Prostate gland (tissue), 2 donors: ENCODE data around the gene POLH. TPM values are rescaled to one million over a fixed set of nuclear protein-coding genes. Genes with fewer than 3 reads are reported as not detected.

Experiments
- DNase-seq: peaks from one replicate; pipeline ENCODE4 v3.0.0-alpha.2; 2019; ENCODE audit warnings: low spot score
- H3K27ac ChIP-seq, 2 donors: fragments of 200-600 bp; sonication (generic); 2 replicates each; pipeline ENCODE4 v1.5.1; 2017 to 2019
- H3K27me3 ChIP-seq: fragments of 200-600 bp; sonication (generic); replicated peaks from 2 replicates; pipeline ENCODE4 v1.5.1; 2019; ENCODE audit not compliant: insufficient read depth
- H3K36me3 ChIP-seq, 2 donors: fragments of 200-600 bp; sonication (generic); 1 replicate in 1 of 2; 2 replicates in 1 of 2; pipeline versions ENCODE4 v1.5.1 to v1.8.1; 2017 to 2019
- H3K4me1 ChIP-seq: fragments of 200-600 bp; sonication (generic); replicated peaks from 2 replicates; pipeline ENCODE4 v1.5.1; 2019
- H3K4me3 ChIP-seq, 2 donors: fragments of 200-600 bp; sonication (generic); 2 replicates each; pipeline ENCODE4 v1.5.1; 2017 to 2019
- H3K9me3 ChIP-seq: fragments of 200-600 bp; sonication (generic); 2 replicates; pipeline ENCODE4 v1.5.1; 2017
- CTCF ChIP-seq, 4 experiments: fragments of 200-600 bp in 2 of 4; fragments of 450-650 bp in 2 of 4; sonication (generic) in 2 of 4; IDR thresholded peaks; 1 replicate in 3 of 4; 2 replicates in 1 of 4; pipeline ENCODE4 v1.5.1; 2016 to 2019; ENCODE audit warnings: antibody characterized with exemption in 4 of 4, mild to moderate bottlenecking in 2 of 4, moderate library complexity in 2 of 4
- POLR2A ChIP-seq: fragments of 450-650 bp; IDR thresholded peaks from one replicate; pipeline ENCODE4 v1.6.1; 2016; ENCODE audit warnings: antibody characterized with exemption, mild to moderate bottlenecking
- POLR2AphosphoS5 ChIP-seq: sonication (generic); formaldehyde crosslinking; IDR thresholded peaks from one replicate; pipeline ENCODE4 v1.6.1; 2017; ENCODE audit warnings: antibody characterized with exemption
- WGBS: methylation state at CpG from one replicate; pipeline ENCODE4 v1.1.5; 2018; 5-methylcytosine and 5-hydroxymethylcytosine counted together
- intact Hi-C: fragments of 100-400 bp; cut with DNase I; formaldehyde crosslinking; loops from one replicate; pipeline ENCODE4 v1.14.2; 2022
- total RNA-seq, 2 donors: library from RNA; depleted of rRNA; stranded (reverse); fragments of >200 nt; gene quantifications; one replicate each; pipeline ENCODE4 v1.1.0, GENCODE V29; 2016

The POLH gene
- total RNA-seq, 2 donors from 2014 or later = 9.2 to 11.8 TPM

GRCh38 chr6:43621836-43622180 lies 45.8 kb downstream of the POLH start:
- Histone ChIP-seq H3K4me1 (no peaks in the 10 kb centered on the region), H3K9me3 (no peaks in the 10 kb centered on the region), H3K27ac (no peak overlapping the region), H3K27me3 (no peaks in the 10 kb centered on the region), H3K4me3 (no peak overlapping the region), H3K36me3 (peaks cover 7 to 12% of the 10 kb centered on the region in 2 donors)
- intact Hi-C loops = no loop called here
- DNase-seq = no peak
- WGBS = 96% methylated on average over 10 of the region's 10 CpGs
- TF ChIP-seq POLR2A (no peak), POLR2AphosphoS5 (no peak), CTCF (IDR thresholded peaks at IDR 0.05) (no peak)

- H3K27ac ChIP-seq = no peak overlapping the region
- WGBS = 92% methylated on average over 10 of the region's 10 CpGs
- no peak for DNase-seq
- no peaks in the 10 kb centered on the region for H3K9me3 ChIP-seq
- H3K27me3 ChIP-seq = no peaks in the 10 kb centered on the region
- peaks cover 7 to 12% of the 10 kb centered on the region in 2 donors for H3K36me3 ChIP-seq
- TF ChIP-seq POLR2A (no peak), POLR2AphosphoS5 (no peak), CTCF (IDR thresholded peaks at IDR 0.05) (no peak)
- peaks cover 5% of the 10 kb centered on the region for H3K4me1 ChIP-seq
- intact Hi-C loops = no loop called here
- H3K4me3 ChIP-seq = no peak overlapping the region
Measured at GRCh38 chr6:43622541-43622940, 46.6 kb downstream of the POLH start.

- intact Hi-C loops = no loop called here
- Histone ChIP-seq H3K4me3 (no peak overlapping the region), H3K27me3 (no peaks in the 10 kb centered on the region), H3K27ac (no peak overlapping the region), H3K4me1 (peaks cover 9% of the 10 kb centered on the region), H3K9me3 (no peaks in the 10 kb centered on the region), H3K36me3 (peaks cover 7 to 12% of the 10 kb centered on the region in 2 donors)
- DNase-seq = no peak
- WGBS = 84% methylated on average over 12 of the region's 12 CpGs
- TF ChIP-seq CTCF (IDR thresholded peaks at IDR 0.05) = no peak
- TF ChIP-seq POLR2AphosphoS5 = no peak
- TF ChIP-seq POLR2A = no peak
Measured at GRCh38 chr6:43623880-43624785, 48.1 kb downstream of the POLH start.

- Histone ChIP-seq H3K4me3 (no peak overlapping the region), H3K4me1 (peaks cover 9% of the 10 kb centered on the region), H3K36me3 (peaks cover 7 to 12% of the 10 kb centered on the region in 2 donors), H3K27ac (no peak overlapping the region), H3K27me3 (no peaks in the 10 kb centered on the region), H3K9me3 (no peaks in the 10 kb centered on the region)
- TF ChIP-seq POLR2A (no peak), CTCF (IDR thresholded peaks at IDR 0.05) (no peak), POLR2AphosphoS5 (no peak)
- WGBS = 90% methylated on average over 7 of the region's 7 CpGs
- DNase-seq = no peak
- intact Hi-C loops = no loop called here
Measured at GRCh38 chr6:43624786-43625288, 48.9 kb downstream of the POLH start.
